Measurements from ENCODE around the gene SNTB2. TPM values are rescaled to one million over a fixed set of nuclear protein-coding genes. Genes with fewer than 3 reads are reported as not detected.

The SNTB2 gene
- polyA plus RNA-seq, 3 donors = 1.2 to 6.0 (median 5.0) TPM

- 22% methylated on average over 44 of the region's 46 CpGs for WGBS (ENCODE audit: insufficient coverage)
- peaks cover 20 to 33% of the 10 kb centered on the region in 2 donors for H3K4me1 ChIP-seq (ENCODE audit: control insufficient read depth in 1 of 2, insufficient read depth in 2 of 2, low read length in 2 of 2)
- peak overlapping the region; percentile 99 to 100 for H3K4me3 Mint-ChIP-seq
Observed at GRCh38 chr16:69338557-69339288, 151.8 kb downstream of the SNTB2 start.

More at GRCh38 chr16:69338557-69339288, 151.8 kb downstream of the SNTB2 start:
- peaks cover 25% of the 10 kb centered on the region for H3K4me1 Mint-ChIP-seq
- H3K4me3 ChIP-seq (replicated peaks in 1 of 3; ENCODE audit: low read depth in 2 of 3, low read length in 3 of 3) = peak overlapping the region; percentile 80 to 93 (median 88)
- no peak for TF ChIP-seq CTCF (IDR thresholded peaks at IDR 0.05)
- peak overlapping the region; percentile 89 for H2AFZ ChIP-seq (ENCODE audit: insufficient read depth, low read depth, low read length, poor library complexity, severe bottlenecking)
- peak overlapping the region; percentile 63 to 87 for H3K27ac ChIP-seq (ENCODE audit: low read depth in 1 of 2, low read length in 2 of 2)
- intact Hi-C loops (cut with micrococcal nuclease) = loop anchor here (5.0 kb wide), 2 partner anchors 44 to 49 kb away; partner anchors contain the start of gene TERF2 (in 1 of the 2)
- peaks cover 50 to 53% of the 10 kb centered on the region in 2 donors for H3K36me3 Mint-ChIP-seq
- H3K4me2 ChIP-seq (replicated peaks; ENCODE audit: extremely low read depth, low read length, poor library complexity, severe bottlenecking) = peak overlapping the region; percentile 93
- H3K36me3 ChIP-seq (replicated peaks in 1 of 2; ENCODE audit: control insufficient read depth in 1 of 2, insufficient read depth in 2 of 2, low read length in 2 of 2) = peaks cover 40 to 56% of the 10 kb centered on the region in 2 donors
- no peaks in the 10 kb centered on the region for H3K27me3 ChIP-seq (ENCODE audit: control insufficient read depth in 2 of 2, insufficient read depth in 2 of 2, low read length in 2 of 2)
- H4K20me1 ChIP-seq (ENCODE audit: insufficient read depth, low read length) = no peaks in the 10 kb centered on the region
- H3K79me2 ChIP-seq (ENCODE audit: insufficient read depth, low read length) = peaks cover 43% of the 10 kb centered on the region
- no peak for DNase-seq
- H3K9me3 ChIP-seq (replicated peaks in 1 of 2; ENCODE audit: control insufficient read depth in 1 of 2, insufficient read depth in 1 of 2, low read length in 2 of 2) = no peaks in the 10 kb centered on the region
- peaks cover 0 to 3% (median 0%) of the 10 kb centered on the region in 3 donors for H3K27me3 Mint-ChIP-seq (ENCODE audit: low read depth in 3 of 3)
- H3K9ac ChIP-seq (ENCODE audit: insufficient read depth, low read length, poor library complexity, severe bottlenecking) = peak overlapping the region; percentile 84
- peak overlapping the region; percentile 80 to 95 (median 86) for H3K27ac Mint-ChIP-seq
- H3K9me3 Mint-ChIP-seq = no peaks in the 10 kb centered on the region
